Measurements from ENCODE around the gene TMEM18. TPM values are rescaled to one million over a fixed set of nuclear protein-coding genes. Genes with fewer than 3 reads are reported as not detected.

Gene TMEM18
- total and polyA plus RNA-seq, 2 experiments from 2014 or later, result 15.0 to 41.9 TPM

DNA sequence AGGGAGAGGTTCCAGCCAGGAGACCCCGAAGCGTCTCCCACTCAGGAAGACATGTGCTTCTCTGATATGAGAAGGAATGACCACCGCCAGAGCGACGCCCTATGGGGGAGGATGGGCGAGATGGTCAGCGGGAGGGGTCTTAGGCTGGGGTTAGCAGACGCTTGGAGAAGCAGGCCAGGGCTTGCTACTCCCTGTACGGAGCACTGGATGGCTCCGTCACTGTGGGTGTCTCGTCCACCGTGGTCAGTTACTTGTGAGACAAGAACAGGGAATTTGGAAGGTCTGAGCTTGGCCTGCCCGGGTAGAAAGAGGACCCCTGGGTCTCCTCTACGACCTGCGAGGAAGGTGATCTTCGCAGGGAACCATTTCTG is 39.8 kb downstream of the TMEM18 start:
- Histone ChIP-seq H3K9me2 (ENCODE audit: insufficient read depth) (no peaks in the 10 kb centered on the region), H3K4me3 (no peak overlapping the region), H3K4me2 (no peak overlapping the region), H3K4me1 (ENCODE audit: insufficient read depth) (no peaks in the 10 kb centered on the region), H3F3A (replicated peaks; ENCODE audit: low read depth) (no peaks in the 10 kb centered on the region), H3K36me3 (ENCODE audit: insufficient read depth) (no peaks in the 10 kb centered on the region), H4K20me1 (replicated peaks; ENCODE audit: insufficient read depth) (no peaks in the 10 kb centered on the region), H3K27ac (ENCODE audit: low read depth) (no peak overlapping the region), H3K79me2 (replicated peaks; ENCODE audit: insufficient read depth) (no peaks in the 10 kb centered on the region), H2AFZ (no peak overlapping the region), H3K27me3 (ENCODE audit: insufficient read depth) (peaks cover 16% of the 10 kb centered on the region)
- ATAC-seq, result no peak
- TF ChIP-seq EZH2 (IDR thresholded peaks at IDR 0.05; ENCODE audit: low read depth, unreplicated experiment), result no peak
- no peak for TF ChIP-seq POLR2AphosphoS5 (IDR thresholded peaks at IDR 0.05; ENCODE audit: low read depth)
- TF ChIP-seq, protein P1, sequence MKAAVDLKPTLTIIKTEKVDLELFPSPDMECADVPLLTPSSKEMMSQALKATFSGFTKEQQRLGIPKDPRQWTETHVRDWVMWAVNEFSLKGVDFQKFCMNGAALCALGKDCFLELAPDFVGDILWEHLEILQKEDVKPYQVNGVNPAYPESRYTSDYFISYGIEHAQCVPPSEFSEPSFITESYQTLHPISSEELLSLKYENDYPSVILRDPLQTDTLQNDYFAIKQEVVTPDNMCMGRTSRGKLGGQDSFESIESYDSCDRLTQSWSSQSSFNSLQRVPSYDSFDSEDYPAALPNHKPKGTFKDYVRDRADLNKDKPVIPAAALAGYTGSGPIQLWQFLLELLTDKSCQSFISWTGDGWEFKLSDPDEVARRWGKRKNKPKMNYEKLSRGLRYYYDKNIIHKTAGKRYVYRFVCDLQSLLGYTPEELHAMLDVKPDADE (IDR thresholded peaks at IDR 0.05), result no peak
- TF ChIP-seq, protein P2, sequence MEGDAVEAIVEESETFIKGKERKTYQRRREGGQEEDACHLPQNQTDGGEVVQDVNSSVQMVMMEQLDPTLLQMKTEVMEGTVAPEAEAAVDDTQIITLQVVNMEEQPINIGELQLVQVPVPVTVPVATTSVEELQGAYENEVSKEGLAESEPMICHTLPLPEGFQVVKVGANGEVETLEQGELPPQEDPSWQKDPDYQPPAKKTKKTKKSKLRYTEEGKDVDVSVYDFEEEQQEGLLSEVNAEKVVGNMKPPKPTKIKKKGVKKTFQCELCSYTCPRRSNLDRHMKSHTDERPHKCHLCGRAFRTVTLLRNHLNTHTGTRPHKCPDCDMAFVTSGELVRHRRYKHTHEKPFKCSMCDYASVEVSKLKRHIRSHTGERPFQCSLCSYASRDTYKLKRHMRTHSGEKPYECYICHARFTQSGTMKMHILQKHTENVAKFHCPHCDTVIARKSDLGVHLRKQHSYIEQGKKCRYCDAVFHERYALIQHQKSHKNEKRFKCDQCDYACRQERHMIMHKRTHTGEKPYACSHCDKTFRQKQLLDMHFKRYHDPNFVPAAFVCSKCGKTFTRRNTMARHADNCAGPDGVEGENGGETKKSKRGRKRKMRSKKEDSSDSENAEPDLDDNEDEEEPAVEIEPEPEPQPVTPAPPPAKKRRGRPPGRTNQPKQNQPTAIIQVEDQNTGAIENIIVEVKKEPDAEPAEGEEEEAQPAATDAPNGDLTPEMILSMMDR (conservative IDR thresholded peaks at IDR 0.05; ENCODE audit: low read depth in 2 of 2), result no peak
- no peak for DNase-seq (ENCODE audit: low spot score)
- Mint-ChIP-seq H3K27ac (no peak overlapping the region), H3K9me3 (peaks cover 17% of the 10 kb centered on the region), H3K36me3 (ENCODE audit: low read depth) (peaks cover 10% of the 10 kb centered on the region; the same call in 2 of the 3 replicates), H3K4me3 (no peak overlapping the region), H3K4me1 (peaks cover 8% of the 10 kb centered on the region), H3K27me3 (ENCODE audit: insufficient read depth, low read depth, poor library complexity) (peaks cover 5% of the 10 kb centered on the region)

DNA sequence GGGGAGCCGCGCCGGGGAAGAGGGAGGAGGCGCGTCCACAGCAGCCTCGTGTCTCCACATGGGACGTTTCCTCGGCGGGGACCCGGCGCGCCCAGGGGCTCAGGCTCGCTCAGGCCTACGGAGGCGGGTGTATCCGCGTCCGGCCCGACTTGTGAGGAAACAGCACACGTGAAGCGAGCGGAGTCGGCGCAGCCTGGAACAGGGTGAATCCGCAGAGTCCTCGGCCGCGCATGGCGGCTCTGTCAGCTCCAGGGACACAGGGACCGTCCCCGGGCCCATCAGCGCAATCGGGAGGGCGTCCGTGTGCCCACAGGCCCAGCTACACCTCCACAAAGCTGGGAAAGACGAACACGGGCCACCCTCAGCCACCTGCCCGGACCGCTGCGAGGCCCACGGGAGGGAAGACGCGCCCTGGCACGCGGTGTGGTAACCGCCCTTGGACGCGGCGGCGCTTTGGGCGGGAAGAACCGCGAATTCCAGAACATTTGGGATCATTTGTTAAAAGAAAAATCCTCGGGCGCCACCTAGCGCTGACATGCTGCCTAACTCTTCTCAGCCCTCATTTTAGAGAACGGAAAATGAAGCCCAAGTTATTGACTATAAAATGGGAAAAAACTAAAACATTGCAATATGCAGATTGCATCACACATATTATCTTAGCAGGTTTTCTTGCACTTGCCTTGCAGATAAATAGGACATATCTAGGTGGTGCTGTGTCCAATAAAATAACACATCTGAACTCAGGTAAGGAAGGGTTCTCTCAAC is 40.4 kb downstream of the TMEM18 start:
- Mint-ChIP-seq H3K27me3 (ENCODE audit: insufficient read depth, low read depth, poor library complexity) (peaks cover 5% of the 10 kb centered on the region), H3K36me3 (ENCODE audit: low read depth) (peaks cover 10% of the 10 kb centered on the region; the same call in 2 of the 3 replicates), H3K4me3 (no peak overlapping the region), H3K27ac (no peak overlapping the region), H3K9me3 (peaks cover 17% of the 10 kb centered on the region), H3K4me1 (peaks cover 8% of the 10 kb centered on the region)
- H3K27me3 ChIP-seq (ENCODE audit: insufficient read depth), result peaks cover 16% of the 10 kb centered on the region
- no peaks in the 10 kb centered on the region for H3K9me2 ChIP-seq (ENCODE audit: insufficient read depth)
- H3K4me3 ChIP-seq, result no peak overlapping the region
- H4K20me1 ChIP-seq (replicated peaks; ENCODE audit: insufficient read depth), result no peaks in the 10 kb centered on the region
- no peak overlapping the region for H3K27ac ChIP-seq (ENCODE audit: low read depth)
- peak; percentile 95 for DNase-seq (ENCODE audit: low spot score)
- peak; percentile 85 for ATAC-seq
- H3F3A ChIP-seq (replicated peaks; ENCODE audit: low read depth), result no peaks in the 10 kb centered on the region
- H2AFZ ChIP-seq, result peak overlapping the region; percentile 72
- no peaks in the 10 kb centered on the region for H3K36me3 ChIP-seq (ENCODE audit: insufficient read depth)
- H3K79me2 ChIP-seq (replicated peaks; ENCODE audit: insufficient read depth), result no peaks in the 10 kb centered on the region
- no peak overlapping the region for H3K4me2 ChIP-seq
- no peaks in the 10 kb centered on the region for H3K4me1 ChIP-seq (ENCODE audit: insufficient read depth)
- TF ChIP-seq, protein P3, sequence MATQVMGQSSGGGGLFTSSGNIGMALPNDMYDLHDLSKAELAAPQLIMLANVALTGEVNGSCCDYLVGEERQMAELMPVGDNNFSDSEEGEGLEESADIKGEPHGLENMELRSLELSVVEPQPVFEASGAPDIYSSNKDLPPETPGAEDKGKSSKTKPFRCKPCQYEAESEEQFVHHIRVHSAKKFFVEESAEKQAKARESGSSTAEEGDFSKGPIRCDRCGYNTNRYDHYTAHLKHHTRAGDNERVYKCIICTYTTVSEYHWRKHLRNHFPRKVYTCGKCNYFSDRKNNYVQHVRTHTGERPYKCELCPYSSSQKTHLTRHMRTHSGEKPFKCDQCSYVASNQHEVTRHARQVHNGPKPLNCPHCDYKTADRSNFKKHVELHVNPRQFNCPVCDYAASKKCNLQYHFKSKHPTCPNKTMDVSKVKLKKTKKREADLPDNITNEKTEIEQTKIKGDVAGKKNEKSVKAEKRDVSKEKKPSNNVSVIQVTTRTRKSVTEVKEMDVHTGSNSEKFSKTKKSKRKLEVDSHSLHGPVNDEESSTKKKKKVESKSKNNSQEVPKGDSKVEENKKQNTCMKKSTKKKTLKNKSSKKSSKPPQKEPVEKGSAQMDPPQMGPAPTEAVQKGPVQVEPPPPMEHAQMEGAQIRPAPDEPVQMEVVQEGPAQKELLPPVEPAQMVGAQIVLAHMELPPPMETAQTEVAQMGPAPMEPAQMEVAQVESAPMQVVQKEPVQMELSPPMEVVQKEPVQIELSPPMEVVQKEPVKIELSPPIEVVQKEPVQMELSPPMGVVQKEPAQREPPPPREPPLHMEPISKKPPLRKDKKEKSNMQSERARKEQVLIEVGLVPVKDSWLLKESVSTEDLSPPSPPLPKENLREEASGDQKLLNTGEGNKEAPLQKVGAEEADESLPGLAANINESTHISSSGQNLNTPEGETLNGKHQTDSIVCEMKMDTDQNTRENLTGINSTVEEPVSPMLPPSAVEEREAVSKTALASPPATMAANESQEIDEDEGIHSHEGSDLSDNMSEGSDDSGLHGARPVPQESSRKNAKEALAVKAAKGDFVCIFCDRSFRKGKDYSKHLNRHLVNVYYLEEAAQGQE (IDR thresholded peaks at IDR 0.05; ENCODE audit: unreplicated experiment), result no peak
- TF ChIP-seq, protein P4, sequence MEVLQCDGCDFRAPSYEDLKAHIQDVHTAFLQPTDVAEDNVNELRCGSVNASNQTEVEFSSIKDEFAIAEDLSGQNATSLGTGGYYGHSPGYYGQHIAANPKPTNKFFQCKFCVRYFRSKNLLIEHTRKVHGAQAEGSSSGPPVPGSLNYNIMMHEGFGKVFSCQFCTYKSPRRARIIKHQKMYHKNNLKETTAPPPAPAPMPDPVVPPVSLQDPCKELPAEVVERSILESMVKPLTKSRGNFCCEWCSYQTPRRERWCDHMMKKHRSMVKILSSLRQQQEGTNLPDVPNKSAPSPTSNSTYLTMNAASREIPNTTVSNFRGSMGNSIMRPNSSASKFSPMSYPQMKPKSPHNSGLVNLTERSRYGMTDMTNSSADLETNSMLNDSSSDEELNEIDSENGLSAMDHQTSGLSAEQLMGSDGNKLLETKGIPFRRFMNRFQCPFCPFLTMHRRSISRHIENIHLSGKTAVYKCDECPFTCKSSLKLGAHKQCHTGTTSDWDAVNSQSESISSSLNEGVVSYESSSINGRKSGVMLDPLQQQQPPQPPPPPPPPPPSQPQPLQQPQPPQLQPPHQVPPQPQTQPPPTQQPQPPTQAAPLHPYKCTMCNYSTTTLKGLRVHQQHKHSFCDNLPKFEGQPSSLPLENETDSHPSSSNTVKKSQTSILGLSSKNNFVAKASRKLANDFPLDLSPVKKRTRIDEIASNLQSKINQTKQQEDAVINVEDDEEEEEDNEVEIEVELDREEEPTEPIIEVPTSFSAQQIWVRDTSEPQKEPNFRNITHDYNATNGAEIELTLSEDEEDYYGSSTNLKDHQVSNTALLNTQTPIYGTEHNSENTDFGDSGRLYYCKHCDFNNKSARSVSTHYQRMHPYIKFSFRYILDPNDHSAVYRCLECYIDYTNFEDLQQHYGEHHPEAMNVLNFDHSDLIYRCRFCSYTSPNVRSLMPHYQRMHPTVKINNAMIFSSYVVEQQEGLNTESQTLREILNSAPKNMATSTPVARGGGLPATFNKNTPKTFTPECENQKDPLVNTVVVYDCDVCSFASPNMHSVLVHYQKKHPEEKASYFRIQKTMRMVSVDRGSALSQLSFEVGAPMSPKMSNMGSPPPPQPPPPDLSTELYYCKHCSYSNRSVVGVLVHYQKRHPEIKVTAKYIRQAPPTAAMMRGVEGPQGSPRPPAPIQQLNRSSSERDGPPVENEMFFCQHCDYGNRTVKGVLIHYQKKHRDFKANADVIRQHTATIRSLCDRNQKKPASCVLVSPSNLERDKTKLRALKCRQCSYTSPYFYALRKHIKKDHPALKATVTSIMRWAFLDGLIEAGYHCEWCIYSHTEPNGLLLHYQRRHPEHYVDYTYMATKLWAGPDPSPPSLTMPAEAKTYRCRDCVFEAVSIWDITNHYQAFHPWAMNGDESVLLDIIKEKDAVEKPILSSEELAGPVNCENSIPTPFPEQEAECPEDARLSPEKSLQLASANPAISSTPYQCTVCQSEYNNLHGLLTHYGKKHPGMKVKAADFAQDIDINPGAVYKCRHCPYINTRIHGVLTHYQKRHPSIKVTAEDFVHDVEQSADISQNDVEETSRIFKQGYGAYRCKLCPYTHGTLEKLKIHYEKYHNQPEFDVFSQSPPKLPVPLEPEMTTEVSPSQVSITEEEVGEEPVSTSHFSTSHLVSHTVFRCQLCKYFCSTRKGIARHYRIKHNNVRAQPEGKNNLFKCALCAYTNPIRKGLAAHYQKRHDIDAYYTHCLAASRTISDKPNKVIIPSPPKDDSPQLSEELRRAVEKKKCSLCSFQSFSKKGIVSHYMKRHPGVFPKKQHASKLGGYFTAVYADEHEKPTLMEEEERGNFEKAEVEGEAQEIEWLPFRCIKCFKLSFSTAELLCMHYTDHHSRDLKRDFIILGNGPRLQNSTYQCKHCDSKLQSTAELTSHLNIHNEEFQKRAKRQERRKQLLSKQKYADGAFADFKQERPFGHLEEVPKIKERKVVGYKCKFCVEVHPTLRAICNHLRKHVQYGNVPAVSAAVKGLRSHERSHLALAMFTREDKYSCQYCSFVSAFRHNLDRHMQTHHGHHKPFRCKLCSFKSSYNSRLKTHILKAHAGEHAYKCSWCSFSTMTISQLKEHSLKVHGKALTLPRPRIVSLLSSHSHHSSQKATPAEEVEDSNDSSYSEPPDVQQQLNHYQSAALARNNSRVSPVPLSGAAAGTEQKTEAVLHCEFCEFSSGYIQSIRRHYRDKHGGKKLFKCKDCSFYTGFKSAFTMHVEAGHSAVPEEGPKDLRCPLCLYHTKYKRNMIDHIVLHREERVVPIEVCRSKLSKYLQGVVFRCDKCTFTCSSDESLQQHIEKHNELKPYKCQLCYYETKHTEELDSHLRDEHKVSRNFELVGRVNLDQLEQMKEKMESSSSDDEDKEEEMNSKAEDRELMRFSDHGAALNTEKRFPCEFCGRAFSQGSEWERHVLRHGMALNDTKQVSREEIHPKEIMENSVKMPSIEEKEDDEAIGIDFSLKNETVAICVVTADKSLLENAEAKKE (CRISPR knock-in tag; IDR thresholded peaks at IDR 0.05), result no peak
- TF ChIP-seq ZNF331 (CRISPR knock-in tag; IDR thresholded peaks at IDR 0.05; ENCODE audit: low read depth) (no peak; the same call in 1 of the 2 replicates), ZNF114 (CRISPR knock-in tag; IDR thresholded peaks at IDR 0.05) (0 out of 2 replicates have a peak, but pooled peaks have one; percentile 59)
